HCT116 (cell line): ENCODE data around the gene AFAP1. TPM values are rescaled to one million over a fixed set of nuclear protein-coding genes. Genes with fewer than 3 reads are reported as not detected.

ENCODE experiments used
- ATAC-seq: fragments of 200-7000 bp; cut with Tn5 transposase; 2 replicates; pipeline ENCODE4 v1.9.1; 2020; ENCODE audit warnings: mild to moderate bottlenecking, moderate library complexity
- BruUV-seq: library from RNA; stranded (reverse); fragments of 400-500 nt; replicated peaks from 2 replicates; lab custom pipeline; 2021; lab: Mats Ljungman, UMichigan
- CTCF ChIA-PET: fragments of 300-600 bp; sonication (Branson Sonifier 250); formaldehyde crosslinking; loops from one replicate; lab custom pipeline; 2021; ENCODE audit warnings: antibody characterized with exemption; lab: Charles Lee
- POLR2A ChIA-PET: fragments of 300-600, 350-600 bp; sonication (Branson Sonifier 250); formaldehyde crosslinking; loops from one replicate; lab custom pipeline; 2021; ENCODE audit warnings: antibody characterized with exemption; lab: Charles Lee
- RAD21 ChIA-PET, 2 experiments: fragments of 300-600 bp; sonication (Branson Sonifier 250); formaldehyde crosslinking; loops; one replicate each; lab custom pipeline; 2023; ENCODE audit warnings: low total read pairs in 2 of 2; ENCODE audit not compliant: uncharacterized antibody in 2 of 2, unreplicated experiment in 2 of 2, low non-redundant PET in 1 of 2; lab: Charles Lee
- DNase-seq: peaks from one replicate; pipeline ENCODE4 v3.0.0-alpha.2; 2010; ENCODE audit warnings: low read depth, low spot score
- H2AFZ ChIP-seq: fragments of 200-600 bp; shearing (Covaris generic), sonication (generic); 2 replicates; pipeline ENCODE4 v1.6.1; 2017; ENCODE audit warnings: low read depth, mixed run types, mixed read lengths, antibody characterized with exemption, low read length; ENCODE audit not compliant: poor library complexity, severe bottlenecking
- H3K27ac ChIP-seq: 2 replicates; pipeline ENCODE4 v1.5.1; 2012; ENCODE audit warnings: low read depth, low read length
- H3K27me3 ChIP-seq: fragments of 200-600 bp; sonication (generic); 2 replicates; pipeline ENCODE4 v1.6.1; 2016; ENCODE audit warnings: mixed run types, low read length, mixed read lengths; ENCODE audit not compliant: insufficient read depth
- H3K36me3 ChIP-seq, 2 experiments: fragments of 200-500 bp in 1 of 2; fragments of 200-600 bp in 1 of 2; sonication (Bioruptor generic) in 1 of 2; sonication (generic) in 1 of 2; 2 replicates each; pipeline versions ENCODE4 v1.5.1 to v1.6.1; 2014 to 2016; ENCODE audit warnings: low read length in 2 of 2, inconsistent platforms in 1 of 2, mixed read lengths in 1 of 2, mixed run types in 1 of 2; ENCODE audit not compliant: insufficient read depth in 2 of 2, control insufficient read depth in 1 of 2
- H3K4me1 ChIP-seq, 2 experiments: fragments of 200-600 bp in 1 of 2; sonication (generic) in 1 of 2; 2 replicates each; pipeline versions ENCODE4 v1.5.1 to v1.6.1; 2012 to 2017; ENCODE audit warnings: low read length in 2 of 2, inconsistent platforms in 1 of 2, mild to moderate bottlenecking in 1 of 2, mixed read lengths in 1 of 2, mixed run types in 1 of 2, moderate library complexity in 1 of 2; ENCODE audit not compliant: insufficient read depth in 2 of 2, control insufficient read depth in 1 of 2
- H3K4me2 ChIP-seq: fragments of 200-600 bp; sonication (generic); 2 replicates; pipeline ENCODE4 v1.6.1; 2017; ENCODE audit warnings: mixed run types, low read length, mixed read lengths
- H3K4me3 ChIP-seq, 2 experiments: fragments of 200-600 bp in 1 of 2; sonication (generic) in 1 of 2; replicated peaks in 1 of 2; 2 replicates each; pipeline ENCODE4 v1.5.1; 2011 to 2016; ENCODE audit warnings: low read length in 2 of 2, control low read depth in 1 of 2, low read depth in 1 of 2, mild to moderate bottlenecking in 1 of 2, mixed read lengths in 1 of 2, mixed run types in 1 of 2
- H3K79me2 ChIP-seq: fragments of 200-600 bp; sonication (generic); 2 replicates; pipeline ENCODE4 v1.6.1; 2017; ENCODE audit warnings: mild to moderate bottlenecking, mixed run types, low read length, moderate library complexity, mixed read lengths; ENCODE audit not compliant: insufficient read depth
- H3K9ac ChIP-seq: fragments of 200-600 bp; sonication (generic); 2 replicates; pipeline ENCODE4 v1.6.1; 2016; ENCODE audit warnings: low read length, mixed read lengths
- H3K9me2 ChIP-seq: fragments of 200-600 bp; sonication (generic), shearing (Covaris generic); 2 replicates; pipeline ENCODE4 v1.6.1; 2017; ENCODE audit warnings: mixed run types, mild to moderate bottlenecking, moderate library complexity; ENCODE audit not compliant: insufficient read depth
- H3K9me3 ChIP-seq, 2 experiments: fragments of 200-500 bp in 1 of 2; fragments of 200-600 bp in 1 of 2; sonication (Bioruptor generic) in 1 of 2; sonication (generic) in 1 of 2; 2 replicates each; pipeline ENCODE4 v1.6.1; 2014 to 2017; ENCODE audit warnings: low read length in 2 of 2, mixed read lengths in 2 of 2, inconsistent platforms in 1 of 2, low read depth in 1 of 2, mild to moderate bottlenecking in 1 of 2, mixed run types in 1 of 2, moderate library complexity in 1 of 2; ENCODE audit not compliant: control insufficient read depth in 1 of 2, insufficient read depth in 1 of 2
- H4K20me1 ChIP-seq: fragments of 200-600 bp; sonication (generic), shearing (Covaris generic); 2 replicates; pipeline ENCODE4 v1.6.1; 2017; ENCODE audit warnings: mixed run types, mild to moderate bottlenecking, moderate library complexity; ENCODE audit not compliant: insufficient read depth
- CBX3 ChIP-seq: IDR thresholded peaks from 2 replicates; pipeline ENCODE4 v1.6.1; 2012; ENCODE audit warnings: low read depth
- CEBPB ChIP-seq: IDR thresholded peaks from 2 replicates; pipeline ENCODE4 v1.6.1; 2012; ENCODE audit warnings: low read depth
- EGR1 ChIP-seq: IDR thresholded peaks from 2 replicates; pipeline ENCODE4 v1.6.1; 2012; ENCODE audit warnings: low read depth
- FOSL1 ChIP-seq: IDR thresholded peaks from 2 replicates; pipeline ENCODE4 v1.6.1; 2012; ENCODE audit warnings: low read depth
- JUND ChIP-seq: IDR thresholded peaks from 2 replicates; pipeline ENCODE4 v1.6.1; 2012
- POLR2AphosphoS5 ChIP-seq: IDR thresholded peaks from 2 replicates; pipeline ENCODE4 v1.6.1; 2011; ENCODE audit warnings: mild to moderate bottlenecking, low read depth, low read length, moderate library complexity
- SP1 ChIP-seq: IDR thresholded peaks from 2 replicates; pipeline ENCODE4 v1.6.1; 2012; ENCODE audit warnings: low read depth
- SRF ChIP-seq: IDR thresholded peaks from 2 replicates; pipeline ENCODE4 v1.6.1; 2012; ENCODE audit warnings: low read depth
- TCF7L2 ChIP-seq: IDR thresholded peaks from 2 replicates; pipeline ENCODE4 v1.7.0; 2011; ENCODE audit warnings: borderline replicate concordance, inconsistent platforms; ENCODE audit not compliant: insufficient read depth, insufficient read length; ENCODE audit errors: extremely low read depth
- YY1 ChIP-seq: IDR thresholded peaks from 2 replicates; pipeline ENCODE4 v1.6.1; 2011; ENCODE audit warnings: low read length, low read depth, moderate library complexity, mild to moderate bottlenecking; ENCODE audit not compliant: insufficient replicate concordance; ENCODE audit errors: extremely low read depth
- ZFX ChIP-seq: fragments of 450-650 bp; IDR thresholded peaks from 2 replicates; pipeline ENCODE4 v1.6.1; 2017
- ZNF274 ChIP-seq: fragments of 200-500 bp; sonication (Bioruptor generic); IDR thresholded peaks from 2 replicates; pipeline ENCODE4 v1.6.1; 2014; ENCODE audit warnings: mild to moderate bottlenecking, low read depth, low read length, inconsistent platforms
- intact Hi-C: fragments of 100-400 bp; cut with micrococcal nuclease; formaldehyde crosslinking; loops from 2 replicates; pipeline ENCODE4 v1.10.0; 2022
- total RNA-seq: library from RNA; stranded (reverse); gene quantifications from one replicate; pipeline ENCODE4 v1.2.1, GENCODE V29; 2021; ENCODE audit not compliant: unreplicated experiment
- TF ChIP-seq, protein P1 (sequence below), 3 experiments: fragments of 200-600 bp in 1 of 3; sonication (generic) in 1 of 3; IDR thresholded peaks in 2 of 3; conservative IDR thresholded peaks in 1 of 3; 2 replicates each; pipeline ENCODE4 v1.5.1; 2012 to 2017; ENCODE audit warnings: low read depth in 2 of 3, low read length in 2 of 3, antibody characterized with exemption in 1 of 3, borderline replicate concordance in 1 of 3, control low read depth in 1 of 3, mild to moderate bottlenecking in 1 of 3, mixed read lengths in 1 of 3, mixed run types in 1 of 3, moderate library complexity in 1 of 3; ENCODE audit not compliant: insufficient read depth in 1 of 3

Gene AFAP1
- total RNA-seq, 1 experiment from 2014 or later, result 19.4 TPM

- ChIA-PET CTCF (no interaction called here), RAD21 (no interaction called here)
- Histone ChIP-seq H3K4me3 (no peak overlapping the region), H3K9ac (no peak overlapping the region), H3K4me1 (peaks cover 4 to 32% of the 10 kb centered on the region in 2 experiments; a peak in 3 of 4 replicates), H3K9me2 (no peaks in the 10 kb centered on the region)
- no TSS peak for BruUV-seq
- no peak for DNase-seq
- TF ChIP-seq CBX3 (no peak), ZNF274 (no peak), CEBPB (no peak), FOSL1 (no peak), YY1 (no peak), SP1 (no peak), TCF7L2 (no peak), EGR1 (no peak), JUND (no peak), ZFX (no peak), SRF (no peak), POLR2AphosphoS5 (no peak)
- TF ChIP-seq, protein P1, sequence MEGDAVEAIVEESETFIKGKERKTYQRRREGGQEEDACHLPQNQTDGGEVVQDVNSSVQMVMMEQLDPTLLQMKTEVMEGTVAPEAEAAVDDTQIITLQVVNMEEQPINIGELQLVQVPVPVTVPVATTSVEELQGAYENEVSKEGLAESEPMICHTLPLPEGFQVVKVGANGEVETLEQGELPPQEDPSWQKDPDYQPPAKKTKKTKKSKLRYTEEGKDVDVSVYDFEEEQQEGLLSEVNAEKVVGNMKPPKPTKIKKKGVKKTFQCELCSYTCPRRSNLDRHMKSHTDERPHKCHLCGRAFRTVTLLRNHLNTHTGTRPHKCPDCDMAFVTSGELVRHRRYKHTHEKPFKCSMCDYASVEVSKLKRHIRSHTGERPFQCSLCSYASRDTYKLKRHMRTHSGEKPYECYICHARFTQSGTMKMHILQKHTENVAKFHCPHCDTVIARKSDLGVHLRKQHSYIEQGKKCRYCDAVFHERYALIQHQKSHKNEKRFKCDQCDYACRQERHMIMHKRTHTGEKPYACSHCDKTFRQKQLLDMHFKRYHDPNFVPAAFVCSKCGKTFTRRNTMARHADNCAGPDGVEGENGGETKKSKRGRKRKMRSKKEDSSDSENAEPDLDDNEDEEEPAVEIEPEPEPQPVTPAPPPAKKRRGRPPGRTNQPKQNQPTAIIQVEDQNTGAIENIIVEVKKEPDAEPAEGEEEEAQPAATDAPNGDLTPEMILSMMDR (IDR thresholded peaks at IDR 0.05 in 2 of 3, conservative IDR thresholded peaks at IDR 0.05 in 1 of 3; ENCODE audit: borderline replicate concordance in 1 of 3, insufficient read depth in 1 of 3, low read depth in 2 of 3, low read length in 2 of 3), result no peak
- TF ChIP-seq, all 23 proteins: peak for 0
- H2AFZ ChIP-seq, result no peak overlapping the region
- no peak for ATAC-seq
- H3K27ac ChIP-seq, result no peak overlapping the region
- H3K36me3 ChIP-seq, result no peaks in the 10 kb centered on the region
- no peaks in the 10 kb centered on the region for H4K20me1 ChIP-seq
- intact Hi-C loops, result no loop called here
- H3K4me2 ChIP-seq, result no peak overlapping the region
- H3K9me3 ChIP-seq, result 0 out of 4 replicates have a peak, but pooled peaks cover 3% of the 10 kb centered on the region in 2 experiments
- H3K79me2 ChIP-seq, result no peaks in the 10 kb centered on the region
- no peaks in the 10 kb centered on the region for H3K27me3 ChIP-seq
- POLR2A ChIA-PET, result no interaction called here
Observed at GRCh38 chr4:7959078-7959477, 19.4 kb upstream of the AFAP1 start.
